MG63 (cell line): ENCODE data around the gene AGRP. TPM values are rescaled to one million over a fixed set of nuclear protein-coding genes. Genes with fewer than 3 reads are reported as not detected.

ENCODE experiments used
- DNase-seq: peaks from one replicate; pipeline ENCODE4 v3.0.0-alpha.2; 2020
- H3K27me3 ChIP-seq: fragments of 250-450 bp; sonication (Bioruptor Pico); 2 replicates; pipeline ENCODE4 v1.5.1; 2020; ENCODE audit warnings: mild to moderate bottlenecking, moderate library complexity
- H3K36me3 ChIP-seq: fragments of 250-450 bp; sonication (Bioruptor Pico); 2 replicates; pipeline ENCODE4 v1.5.1; 2020; ENCODE audit warnings: mild to moderate bottlenecking, moderate library complexity
- H3K4me3 ChIP-seq: fragments of 250-450 bp; sonication (Bioruptor Pico); 2 replicates; pipeline ENCODE4 v1.5.1; 2020; ENCODE audit warnings: mild to moderate bottlenecking, moderate library complexity
- H3K9me3 ChIP-seq: fragments of 250-450 bp; sonication (Bioruptor Pico); 2 replicates; pipeline ENCODE4 v1.5.1; 2020; ENCODE audit warnings: mild to moderate bottlenecking, moderate library complexity
- total RNA-seq: library from RNA; depleted of rRNA; stranded (reverse); fragments of >200 nt; shearing (Covaris generic); gene quantifications from 2 replicates; pipeline ENCODE4 v1.2.3, GENCODE V29; 2014; ENCODE audit warnings: low replicate concordance

The AGRP gene
- total RNA-seq, 1 experiment from 2014 or later: not detected

- H3K27me3 ChIP-seq: no peaks in the 10 kb centered on the region
- no peaks in the 10 kb centered on the region for H3K36me3 ChIP-seq
- DNase-seq: no peak
- no peaks in the 10 kb centered on the region for H3K9me3 ChIP-seq
- H3K4me3 ChIP-seq: no peak overlapping the region
Observed at GRCh38 chr16:67477960-67478554, 5.3 kb downstream of the AGRP start.

GRCh38 chr16:67474551-67475455, 8.5 kb downstream of the AGRP start:
- no peak for DNase-seq
- Histone ChIP-seq H3K27me3 (no peaks in the 10 kb centered on the region), H3K36me3 (no peaks in the 10 kb centered on the region), H3K9me3 (no peaks in the 10 kb centered on the region), H3K4me3 (no peak overlapping the region)

GRCh38 chr16:67471758-67472384, 11.5 kb downstream of the AGRP start:
- no peaks in the 10 kb centered on the region for H3K27me3 ChIP-seq
- no peak overlapping the region for H3K4me3 ChIP-seq
- H3K9me3 ChIP-seq: no peaks in the 10 kb centered on the region
- peak; percentile 12 for DNase-seq
- no peaks in the 10 kb centered on the region for H3K36me3 ChIP-seq

DNA sequence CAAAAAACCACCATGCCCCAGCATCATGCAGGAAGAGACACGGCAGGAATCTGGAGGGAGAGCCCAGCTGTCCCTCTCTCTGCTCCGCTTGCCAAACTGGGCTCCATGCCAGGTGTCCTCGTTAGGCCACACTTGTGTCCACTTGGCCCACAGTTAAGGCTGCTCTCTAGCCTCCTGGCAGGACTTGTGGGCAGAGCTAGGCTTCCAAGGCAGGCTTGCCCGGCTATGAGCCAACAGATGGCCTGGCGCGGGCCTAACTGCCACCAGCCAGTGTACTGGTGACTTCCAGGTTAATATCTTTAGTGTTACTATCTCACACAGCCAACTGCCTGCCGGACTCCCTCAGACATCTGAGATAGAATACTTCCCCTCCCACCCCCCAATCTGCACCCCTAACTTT, 13.0 kb downstream of the AGRP start:
- Histone ChIP-seq H3K4me3 (no peak overlapping the region), H3K27me3 (no peaks in the 10 kb centered on the region), H3K36me3 (no peaks in the 10 kb centered on the region; the same call in 1 of the 2 replicates), H3K9me3 (no peaks in the 10 kb centered on the region)
- DNase-seq: peak; percentile 22

- Histone ChIP-seq H3K27me3 (no peaks in the 10 kb centered on the region), H3K9me3 (no peaks in the 10 kb centered on the region), H3K36me3 (no peaks in the 10 kb centered on the region; the same call in 1 of the 2 replicates), H3K4me3 (no peak overlapping the region)
- no peak for DNase-seq
Observed at GRCh38 chr16:67468731-67469130, 14.6 kb downstream of the AGRP start.

GRCh38 chr16:67466581-67466980, 16.8 kb downstream of the AGRP start:
- Histone ChIP-seq H3K4me3 (no peak overlapping the region), H3K9me3 (no peaks in the 10 kb centered on the region), H3K36me3 (no peaks in the 10 kb centered on the region; the same call in 1 of the 2 replicates), H3K27me3 (no peaks in the 10 kb centered on the region)
- DNase-seq: no peak

GRCh38 chr16:67464565-67464964, 18.8 kb downstream of the AGRP start:
- Histone ChIP-seq H3K36me3 (no peaks in the 10 kb centered on the region; the same call in 1 of the 2 replicates), H3K9me3 (no peaks in the 10 kb centered on the region), H3K27me3 (no peaks in the 10 kb centered on the region), H3K4me3 (no peak overlapping the region)
- DNase-seq: no peak

GRCh38 chr16:67463691-67464090, 19.7 kb downstream of the AGRP start:
- no peaks in the 10 kb centered on the region; the same call in 1 of the 2 replicates for H3K36me3 ChIP-seq
- H3K4me3 ChIP-seq: no peak overlapping the region
- no peaks in the 10 kb centered on the region for H3K27me3 ChIP-seq
- no peak for DNase-seq
- H3K9me3 ChIP-seq: no peaks in the 10 kb centered on the region

DNA sequence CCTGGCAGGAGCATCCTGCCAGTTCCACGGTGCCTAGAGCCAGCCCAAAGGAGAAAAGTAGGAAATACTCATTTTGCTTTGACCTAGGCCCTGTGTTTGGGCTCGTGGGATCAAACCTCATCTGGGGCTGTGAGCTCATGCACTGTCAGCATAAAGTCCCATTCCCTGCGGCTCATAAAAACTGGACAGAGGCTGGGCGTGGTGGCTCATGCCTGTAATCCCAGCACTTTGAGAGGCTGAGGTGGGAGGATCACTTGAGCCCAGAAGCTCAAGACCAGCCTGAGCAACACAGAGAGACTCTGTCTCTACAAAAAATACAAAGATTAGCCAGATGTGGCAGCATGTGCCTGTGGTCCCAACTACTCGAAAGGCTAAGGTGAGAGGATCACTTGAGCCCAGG, 20.3 kb downstream of the AGRP start:
- DNase-seq: no peak
- Histone ChIP-seq H3K9me3 (no peaks in the 10 kb centered on the region), H3K36me3 (no peaks in the 10 kb centered on the region; the same call in 1 of the 2 replicates), H3K27me3 (no peaks in the 10 kb centered on the region), H3K4me3 (no peak overlapping the region)

- no peaks in the 10 kb centered on the region for H3K9me3 ChIP-seq
- H3K36me3 ChIP-seq: no peaks in the 10 kb centered on the region; the same call in 1 of the 2 replicates
- no peaks in the 10 kb centered on the region for H3K27me3 ChIP-seq
- DNase-seq: no peak
- H3K4me3 ChIP-seq: no peak overlapping the region
Observed at GRCh38 chr16:67462279-67462655, 21.1 kb downstream of the AGRP start.

GRCh38 chr16:67461600-67462278, 21.6 kb downstream of the AGRP start:
- no peaks in the 10 kb centered on the region for H3K9me3 ChIP-seq
- H3K36me3 ChIP-seq: no peaks in the 10 kb centered on the region; the same call in 1 of the 2 replicates
- no peaks in the 10 kb centered on the region for H3K27me3 ChIP-seq
- DNase-seq: no peak
- H3K4me3 ChIP-seq: no peak overlapping the region

DNA sequence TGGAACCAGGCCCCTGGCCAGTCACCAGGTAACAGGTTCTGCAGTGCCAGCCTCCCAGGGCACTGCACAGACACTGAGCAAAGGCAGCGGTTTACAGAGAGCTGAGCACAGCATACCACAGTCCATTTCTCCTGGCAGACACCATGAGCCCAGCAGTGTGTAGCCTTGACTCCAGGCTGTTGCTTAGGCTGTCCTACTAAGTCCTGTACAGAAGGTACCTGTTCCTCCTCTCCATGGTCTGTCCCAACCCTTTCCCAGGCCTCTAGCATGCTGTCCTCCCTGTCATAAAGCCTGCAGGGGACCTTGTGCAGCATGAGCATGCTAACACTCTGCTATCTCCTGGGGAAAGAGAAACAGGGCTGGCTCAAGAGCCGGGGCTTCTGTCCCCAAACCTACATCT, 22.4 kb downstream of the AGRP start:
- H3K4me3 ChIP-seq: no peak overlapping the region
- no peaks in the 10 kb centered on the region for H3K9me3 ChIP-seq
- H3K36me3 ChIP-seq: no peaks in the 10 kb centered on the region; the same call in 1 of the 2 replicates
- no peak for DNase-seq
- H3K27me3 ChIP-seq: no peaks in the 10 kb centered on the region

GRCh38 chr16:67460168-67460567, 23.2 kb downstream of the AGRP start:
- DNase-seq: no peak
- Histone ChIP-seq H3K9me3 (no peaks in the 10 kb centered on the region), H3K4me3 (no peak overlapping the region), H3K36me3 (no peaks in the 10 kb centered on the region), H3K27me3 (no peaks in the 10 kb centered on the region)

DNA sequence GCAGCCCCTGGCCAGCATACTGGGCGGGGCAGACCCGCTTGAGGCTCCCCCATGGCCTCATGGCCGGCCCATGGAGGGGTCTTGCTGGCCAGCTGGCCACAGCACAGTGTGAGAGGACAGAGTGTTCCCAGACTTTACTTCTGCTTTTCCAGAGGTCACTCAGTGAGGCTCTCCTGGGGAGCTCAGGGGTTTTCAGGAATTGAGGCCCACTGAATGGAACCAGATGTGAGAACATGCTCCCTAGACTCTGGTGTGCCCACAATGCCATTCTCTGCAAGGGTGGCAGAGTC, 23.5 kb downstream of the AGRP start:
- H3K27me3 ChIP-seq: no peaks in the 10 kb centered on the region
- no peaks in the 10 kb centered on the region for H3K9me3 ChIP-seq
- no peak for DNase-seq
- H3K4me3 ChIP-seq: no peak overlapping the region
- no peaks in the 10 kb centered on the region for H3K36me3 ChIP-seq

DNA sequence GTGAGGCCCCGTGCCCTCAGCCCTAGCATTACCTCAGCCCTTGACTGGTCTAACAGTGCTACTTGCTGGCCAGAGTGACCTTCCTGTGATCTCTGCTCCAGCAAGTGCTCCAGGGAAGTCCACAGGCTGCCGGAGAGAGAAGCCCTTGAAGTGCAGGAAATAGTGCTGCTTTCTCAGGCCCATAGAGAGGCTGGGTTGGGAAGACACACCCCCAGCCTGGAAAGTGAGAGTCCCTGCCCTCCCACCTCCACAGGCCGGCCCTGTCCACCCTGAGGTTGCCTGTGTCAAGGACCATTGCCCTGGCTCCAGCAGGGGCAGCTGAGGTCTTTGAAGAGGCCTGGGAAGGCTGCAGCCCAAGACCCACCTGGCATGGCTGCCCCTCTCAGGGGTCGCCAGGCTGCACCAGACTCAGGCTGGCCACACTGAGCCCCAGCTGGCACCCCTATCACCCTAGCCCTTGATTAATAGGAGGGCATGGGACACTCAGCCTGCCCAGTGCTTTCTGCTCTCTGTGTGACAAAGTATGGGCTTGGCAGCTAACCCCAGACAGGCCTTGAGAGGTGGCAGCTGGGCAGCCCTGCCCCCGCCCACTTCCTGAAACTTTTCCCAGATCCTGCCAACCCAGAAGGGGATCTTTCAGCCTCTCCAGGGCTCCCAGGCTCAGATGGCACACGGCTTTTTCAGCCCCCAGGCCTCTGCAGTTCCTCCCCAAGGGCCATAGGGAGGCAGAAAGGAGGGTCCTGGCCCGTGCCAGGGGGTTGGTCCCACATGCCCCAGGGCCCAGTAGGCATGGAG, 24.1 kb downstream of the AGRP start:
- no peaks in the 10 kb centered on the region for H3K27me3 ChIP-seq
- no peaks in the 10 kb centered on the region for H3K36me3 ChIP-seq
- H3K4me3 ChIP-seq: no peak overlapping the region
- peak; percentile 43 for DNase-seq
- no peaks in the 10 kb centered on the region for H3K9me3 ChIP-seq

DNA sequence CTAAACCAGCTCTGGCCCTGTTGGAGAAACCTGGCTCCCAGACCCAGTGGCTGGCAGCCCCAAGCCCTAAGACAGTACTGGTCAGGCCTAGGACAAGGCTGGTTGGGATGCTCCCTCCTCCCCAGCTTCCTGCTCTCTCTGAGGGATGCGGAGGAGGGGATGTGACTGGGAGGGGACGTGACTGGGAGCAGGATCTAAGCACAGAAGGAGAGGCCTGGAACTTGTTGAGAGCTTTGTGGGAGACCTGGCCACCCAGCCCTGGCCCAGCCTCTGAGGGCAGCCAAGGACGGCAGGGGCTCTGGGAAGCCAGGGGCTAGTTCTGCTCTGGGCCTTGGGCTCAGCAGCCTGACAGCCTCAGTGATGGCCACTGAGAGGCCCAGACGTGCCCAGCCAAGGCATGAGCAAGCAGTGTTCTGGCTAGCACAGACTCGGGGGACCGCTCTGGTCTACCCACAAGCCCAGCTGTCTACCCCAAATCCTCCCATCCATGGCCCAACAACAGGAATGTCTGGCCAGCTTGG, 25.2 kb downstream of the AGRP start:
- Histone ChIP-seq H3K4me3 (no peak overlapping the region), H3K9me3 (no peaks in the 10 kb centered on the region)
- DNase-seq: no peak

More for the DNA sequence above, 25.2 kb downstream of the AGRP start:
- Histone ChIP-seq H3K27me3 (no peaks in the 10 kb centered on the region), H3K36me3 (no peaks in the 10 kb centered on the region)
